DND-41 (cell line): ENCODE data around the gene LDB2.

Experiments used
- ATAC-seq: fragments of 200-7000 bp; cut with Tn5 transposase; 3 replicates; pipeline ENCODE4 v1.9.1; 2021; ENCODE audit warnings: low read depth; ENCODE audit not compliant: insufficient read depth
- DNase-seq: peaks from one replicate; pipeline ENCODE4 v3.0.0-alpha.2; 2020
- H2AFZ ChIP-seq: 2 replicates; pipeline ENCODE4 v1.6.0; 2012; ENCODE audit warnings: low read depth, low read length
- H3K27ac ChIP-seq: 2 replicates; pipeline ENCODE4 v1.5.1; 2012; ENCODE audit warnings: low read length, inconsistent platforms
- H3K27me3 ChIP-seq: fragments of 200-600 bp; sonication (generic); 2 replicates; pipeline ENCODE4 v1.6.0; 2012; ENCODE audit warnings: low read length, mild to moderate bottlenecking, inconsistent platforms; ENCODE audit not compliant: insufficient read depth, poor library complexity
- H3K36me3 ChIP-seq: 2 replicates; pipeline ENCODE4 v1.5.1; 2012; ENCODE audit warnings: low read length, inconsistent platforms; ENCODE audit not compliant: insufficient read depth
- H3K4me1 ChIP-seq: 2 replicates; pipeline ENCODE4 v1.5.1; 2012; ENCODE audit warnings: mild to moderate bottlenecking, low read length; ENCODE audit not compliant: insufficient read depth
- H3K4me2 ChIP-seq: 2 replicates; pipeline ENCODE4 v1.6.0; 2012; ENCODE audit warnings: mild to moderate bottlenecking, moderate library complexity, low read length, inconsistent platforms; ENCODE audit not compliant: insufficient read depth
- H3K4me3 ChIP-seq, 2 experiments: fragments of 200-600 bp in 1 of 2; shearing (Covaris generic) in 1 of 2; 2 replicates each; pipeline ENCODE4 v1.5.1; 2012 to 2016; ENCODE audit warnings: inconsistent platforms in 2 of 2, low read length in 2 of 2, mild to moderate bottlenecking in 2 of 2, low read depth in 1 of 2, moderate library complexity in 1 of 2
- H3K79me2 ChIP-seq: 2 replicates; pipeline ENCODE4 v1.6.0; 2012; ENCODE audit warnings: low read length, inconsistent platforms; ENCODE audit not compliant: insufficient read depth
- H3K9ac ChIP-seq: 2 replicates; pipeline ENCODE4 v1.6.0; 2012; ENCODE audit warnings: low read depth, mild to moderate bottlenecking, inconsistent platforms, low read length, moderate library complexity
- H3K9me3 ChIP-seq: 2 replicates; pipeline ENCODE4 v1.5.1; 2012; ENCODE audit warnings: low read length, moderate library complexity, mild to moderate bottlenecking, inconsistent platforms; ENCODE audit not compliant: insufficient read depth, severe bottlenecking
- H4K20me1 ChIP-seq: 2 replicates; pipeline ENCODE4 v1.6.0; 2012; ENCODE audit warnings: low read length; ENCODE audit not compliant: insufficient read depth
- EZH2 ChIP-seq: IDR thresholded peaks from 3 replicates; pipeline ENCODE4 v1.6.1; 2012; ENCODE audit warnings: borderline replicate concordance, low read depth, mild to moderate bottlenecking, moderate library complexity, low read length, inconsistent platforms; ENCODE audit not compliant: severe bottlenecking
- TF ChIP-seq, protein P1 (sequence below): IDR thresholded peaks from 2 replicates; pipeline ENCODE4 v1.5.1; 2012; ENCODE audit warnings: borderline replicate concordance, low read length, moderate library complexity, mild to moderate bottlenecking; ENCODE audit not compliant: poor library complexity, severe bottlenecking; ENCODE audit errors: extremely low read depth

LDB2 gene

DNA sequence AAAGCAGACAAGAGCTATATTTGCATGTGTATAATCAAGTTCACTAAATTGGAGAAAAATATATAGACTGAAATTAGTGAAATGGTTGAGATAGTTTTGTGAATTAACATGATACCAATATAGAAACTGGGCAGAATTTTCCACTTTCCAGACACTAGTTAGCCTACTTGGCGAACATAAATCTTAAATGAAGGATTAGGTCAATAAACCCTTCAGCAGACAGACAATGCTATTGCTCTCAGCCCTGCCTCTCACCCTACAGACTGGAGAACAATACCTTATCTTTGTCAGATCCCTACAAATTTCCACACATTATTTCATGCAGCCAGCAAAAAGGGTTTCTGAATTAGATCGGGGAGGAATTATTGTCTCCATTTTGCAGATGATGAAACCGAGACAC lies 435.8 kb downstream of the LDB2 start:
- Histone ChIP-seq H3K4me2 (no peak overlapping the region), H3K79me2 (no peaks in the 10 kb centered on the region), H3K27ac (no peak overlapping the region), H3K9me3 (no peaks in the 10 kb centered on the region), H3K27me3 (peaks cover 5% of the 10 kb centered on the region), H3K36me3 (no peaks in the 10 kb centered on the region), H3K4me3 (no peak overlapping the region), H3K4me1 (no peaks in the 10 kb centered on the region), H2AFZ (no peak overlapping the region), H3K9ac (no peak overlapping the region), H4K20me1 (no peaks in the 10 kb centered on the region)
- DNase-seq (no peak), ATAC-seq (no peak)
- TF ChIP-seq, protein P1, sequence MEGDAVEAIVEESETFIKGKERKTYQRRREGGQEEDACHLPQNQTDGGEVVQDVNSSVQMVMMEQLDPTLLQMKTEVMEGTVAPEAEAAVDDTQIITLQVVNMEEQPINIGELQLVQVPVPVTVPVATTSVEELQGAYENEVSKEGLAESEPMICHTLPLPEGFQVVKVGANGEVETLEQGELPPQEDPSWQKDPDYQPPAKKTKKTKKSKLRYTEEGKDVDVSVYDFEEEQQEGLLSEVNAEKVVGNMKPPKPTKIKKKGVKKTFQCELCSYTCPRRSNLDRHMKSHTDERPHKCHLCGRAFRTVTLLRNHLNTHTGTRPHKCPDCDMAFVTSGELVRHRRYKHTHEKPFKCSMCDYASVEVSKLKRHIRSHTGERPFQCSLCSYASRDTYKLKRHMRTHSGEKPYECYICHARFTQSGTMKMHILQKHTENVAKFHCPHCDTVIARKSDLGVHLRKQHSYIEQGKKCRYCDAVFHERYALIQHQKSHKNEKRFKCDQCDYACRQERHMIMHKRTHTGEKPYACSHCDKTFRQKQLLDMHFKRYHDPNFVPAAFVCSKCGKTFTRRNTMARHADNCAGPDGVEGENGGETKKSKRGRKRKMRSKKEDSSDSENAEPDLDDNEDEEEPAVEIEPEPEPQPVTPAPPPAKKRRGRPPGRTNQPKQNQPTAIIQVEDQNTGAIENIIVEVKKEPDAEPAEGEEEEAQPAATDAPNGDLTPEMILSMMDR = no peak
- TF ChIP-seq EZH2 = no peak

DNA sequence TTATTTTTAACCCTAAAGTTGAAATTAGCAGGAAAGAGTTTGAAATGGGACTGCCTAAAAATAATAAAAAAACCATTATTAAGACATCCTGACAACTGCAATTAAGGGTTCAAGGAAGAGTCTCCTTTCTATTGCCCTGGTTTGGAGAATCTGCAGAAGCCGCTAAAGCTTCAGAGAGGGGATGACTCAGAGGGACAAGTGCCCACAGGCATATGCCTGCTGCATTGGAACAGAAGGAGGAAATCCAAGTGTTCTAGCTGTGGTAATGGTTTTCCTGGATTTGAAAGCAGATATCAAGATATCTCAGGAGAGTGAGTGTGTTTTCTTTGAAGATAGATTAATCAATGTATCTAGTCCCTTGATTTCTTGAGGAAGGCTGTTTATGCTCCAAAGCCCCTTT lies 437.1 kb downstream of the LDB2 start:
- Histone ChIP-seq H3K27me3 (peaks cover 5% of the 10 kb centered on the region), H3K4me3 (no peak overlapping the region), H3K4me1 (no peaks in the 10 kb centered on the region), H3K9ac (no peak overlapping the region), H3K27ac (no peak overlapping the region), H3K79me2 (no peaks in the 10 kb centered on the region), H2AFZ (no peak overlapping the region), H3K36me3 (no peaks in the 10 kb centered on the region), H3K4me2 (no peak overlapping the region), H4K20me1 (no peaks in the 10 kb centered on the region), H3K9me3 (no peaks in the 10 kb centered on the region)
- DNase-seq = no peak
- TF ChIP-seq, protein P1 = no peak
- no peak for TF ChIP-seq EZH2
- no peak for ATAC-seq

GRCh38 chr4:16457944-16458343 lies 440.5 kb downstream of the LDB2 start:
- H4K20me1 ChIP-seq = no peaks in the 10 kb centered on the region
- TF ChIP-seq EZH2 = no peak
- TF ChIP-seq, protein P1 = no peak
- H2AFZ ChIP-seq = no peak overlapping the region
- no peak for ATAC-seq
- H3K4me3 ChIP-seq = no peak overlapping the region
- no peak overlapping the region for H3K9ac ChIP-seq
- H3K27me3 ChIP-seq = peaks cover 5% of the 10 kb centered on the region
- H3K79me2 ChIP-seq = no peaks in the 10 kb centered on the region
- no peak overlapping the region for H3K4me2 ChIP-seq
- no peaks in the 10 kb centered on the region for H3K36me3 ChIP-seq
- no peak overlapping the region for H3K27ac ChIP-seq
- H3K9me3 ChIP-seq = no peaks in the 10 kb centered on the region
- no peaks in the 10 kb centered on the region for H3K4me1 ChIP-seq
- DNase-seq = no peak
